IPS-18a (cell line): ENCODE measurements around the gene PKMYT1.

Experiments
- H3K27ac ChIP-seq: one replicate; pipeline ENCODE4 v1.5.1; 2013; ENCODE audit warnings: low read length
- H3K27me3 ChIP-seq: one replicate; pipeline ENCODE4 v1.6.1; 2013; ENCODE audit warnings: mild to moderate bottlenecking, low read length; ENCODE audit not compliant: control insufficient read depth, insufficient read depth
- H3K36me3 ChIP-seq: one replicate; pipeline ENCODE4 v1.6.1; 2013; ENCODE audit warnings: low read depth, low read length; ENCODE audit not compliant: control insufficient read depth
- H3K4me1 ChIP-seq: one replicate; pipeline ENCODE4 v1.6.1; 2013; ENCODE audit warnings: low read depth, low read length; ENCODE audit not compliant: control insufficient read depth
- H3K4me3 ChIP-seq: one replicate; pipeline ENCODE4 v1.5.1; 2013; ENCODE audit warnings: low read length
- H3K9ac ChIP-seq: one replicate; pipeline ENCODE4 v1.6.1; 2013; ENCODE audit warnings: mild to moderate bottlenecking, low read length, moderate library complexity
- H3K9me3 ChIP-seq: one replicate; pipeline ENCODE4 v1.6.1; 2013; ENCODE audit warnings: low read depth, low read length; ENCODE audit not compliant: control insufficient read depth

Gene PKMYT1

GRCh38 chr16:2960183-2961010 is 19.8 kb downstream of the PKMYT1 start:
- no peaks in the 10 kb centered on the region for H3K36me3 ChIP-seq
- no peaks in the 10 kb centered on the region for H3K9me3 ChIP-seq
- peaks cover 19% of the 10 kb centered on the region for H3K4me1 ChIP-seq
- peaks cover 20% of the 10 kb centered on the region for H3K27me3 ChIP-seq
- H3K9ac ChIP-seq, result no peak overlapping the region
- H3K27ac ChIP-seq, result no peak overlapping the region
- no peak overlapping the region for H3K4me3 ChIP-seq

- H3K9ac ChIP-seq, result no peak overlapping the region
- H3K27ac ChIP-seq, result no peak overlapping the region
- H3K4me1 ChIP-seq, result peaks cover 19% of the 10 kb centered on the region
- H3K9me3 ChIP-seq, result no peaks in the 10 kb centered on the region
- peaks cover 14% of the 10 kb centered on the region for H3K27me3 ChIP-seq
- H3K4me3 ChIP-seq, result no peak overlapping the region
- no peaks in the 10 kb centered on the region for H3K36me3 ChIP-seq
Measured at GRCh38 chr16:2959206-2959605, 21.0 kb downstream of the PKMYT1 start.

- Histone ChIP-seq H3K9ac (no peak overlapping the region), H3K36me3 (no peaks in the 10 kb centered on the region), H3K4me3 (no peak overlapping the region), H3K27ac (no peak overlapping the region), H3K9me3 (no peaks in the 10 kb centered on the region), H3K4me1 (peaks cover 9% of the 10 kb centered on the region), H3K27me3 (no peaks in the 10 kb centered on the region)
Measured at GRCh38 chr16:2956579-2956956, 23.7 kb downstream of the PKMYT1 start.

- Histone ChIP-seq H3K36me3 (no peaks in the 10 kb centered on the region), H3K27me3 (no peaks in the 10 kb centered on the region), H3K4me1 (peaks cover 9% of the 10 kb centered on the region), H3K9me3 (no peaks in the 10 kb centered on the region), H3K9ac (no peak overlapping the region), H3K4me3 (no peak overlapping the region), H3K27ac (no peak overlapping the region)
Measured at GRCh38 chr16:2955779-2956578, 24.3 kb downstream of the PKMYT1 start.

- Histone ChIP-seq H3K4me3 (no peak overlapping the region), H3K27me3 (no peaks in the 10 kb centered on the region), H3K9me3 (no peaks in the 10 kb centered on the region), H3K27ac (no peak overlapping the region), H3K36me3 (no peaks in the 10 kb centered on the region), H3K9ac (no peak overlapping the region), H3K4me1 (peaks cover 9% of the 10 kb centered on the region)
Measured at GRCh38 chr16:2955438-2955778, 24.8 kb downstream of the PKMYT1 start.

DNA sequence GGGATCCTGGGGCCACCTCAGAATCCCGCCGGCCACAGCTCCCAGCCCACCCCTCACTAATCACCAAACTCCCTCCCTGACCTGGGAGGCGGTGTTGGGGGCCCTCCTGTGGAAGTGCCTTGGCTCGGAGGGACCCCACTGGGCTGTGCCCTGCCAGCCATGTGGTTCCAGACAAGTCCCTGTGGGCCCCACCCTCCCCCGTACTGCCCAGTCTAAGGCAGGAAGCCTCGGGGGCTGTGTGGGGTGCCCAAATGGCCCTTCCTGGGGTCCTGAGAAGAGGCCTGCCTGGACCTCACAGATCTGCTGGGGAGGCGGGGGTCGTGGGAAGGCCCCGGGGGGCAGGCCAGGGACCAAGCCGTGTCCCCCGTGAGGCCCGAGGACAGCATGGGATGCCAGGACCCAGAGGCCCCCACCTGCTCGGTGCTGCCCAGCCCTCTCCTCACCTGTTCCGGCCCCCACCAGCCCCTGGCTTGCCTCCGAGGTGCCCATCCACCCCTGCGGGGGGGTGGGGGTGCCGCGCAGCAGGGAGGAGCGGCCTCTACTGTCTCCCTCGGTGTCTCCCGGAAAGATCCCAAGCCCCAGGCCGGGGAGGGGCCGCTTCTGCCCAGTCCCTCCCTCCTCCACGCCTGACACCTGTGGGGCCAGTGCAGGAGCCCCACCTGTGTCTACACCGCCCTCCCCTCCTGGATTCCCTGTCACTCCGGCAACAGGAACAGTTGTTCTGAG is 25.4 kb downstream of the PKMYT1 start:
- H3K9ac ChIP-seq, result no peak overlapping the region
- peaks cover 9% of the 10 kb centered on the region for H3K4me1 ChIP-seq
- H3K4me3 ChIP-seq, result no peak overlapping the region
- no peaks in the 10 kb centered on the region for H3K27me3 ChIP-seq
- no peak overlapping the region for H3K27ac ChIP-seq
- H3K36me3 ChIP-seq, result no peaks in the 10 kb centered on the region
- no peaks in the 10 kb centered on the region for H3K9me3 ChIP-seq

DNA sequence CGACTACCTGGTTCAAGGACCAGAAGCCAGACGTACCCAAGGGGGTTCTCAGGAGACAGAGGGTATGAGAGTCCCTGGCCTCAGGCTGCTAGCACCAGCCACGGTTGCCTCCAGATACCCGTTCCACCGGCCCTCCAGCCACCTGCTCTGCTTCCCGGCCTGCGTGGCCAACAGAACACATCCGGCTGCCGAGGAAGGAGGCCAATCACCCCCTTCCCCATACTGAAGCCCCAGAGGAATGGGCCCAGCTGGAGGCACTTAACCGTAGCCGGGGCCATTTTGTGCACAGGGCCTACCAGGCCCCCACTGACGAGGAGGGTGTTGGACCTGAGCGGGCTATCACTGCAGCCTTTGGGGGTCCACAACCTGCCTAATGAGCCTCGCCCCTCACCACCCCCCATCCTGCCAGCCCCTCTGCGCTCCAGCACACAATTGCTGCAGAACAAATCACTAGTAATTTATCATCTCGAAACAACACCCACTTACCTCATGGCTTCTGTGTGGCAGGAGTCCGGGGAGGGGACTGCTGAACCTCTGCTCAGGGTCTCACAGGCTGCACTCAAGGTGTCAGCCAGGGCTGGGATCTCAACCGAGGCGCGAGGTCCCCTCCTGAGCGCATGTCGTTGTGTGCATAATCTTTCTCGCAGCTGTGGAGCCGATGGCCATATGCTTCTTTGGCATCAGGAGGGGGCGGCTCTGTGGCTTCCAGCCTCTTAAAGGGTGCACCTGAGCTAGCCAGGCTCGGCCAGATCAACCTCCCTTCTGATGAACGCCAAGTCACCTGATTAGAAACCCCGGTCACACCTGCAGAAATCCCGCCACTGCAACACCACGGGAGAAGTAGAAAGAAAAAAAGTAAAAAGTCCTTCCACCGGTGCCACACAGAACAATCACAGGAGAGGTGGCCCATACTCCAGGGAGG is 26.3 kb downstream of the PKMYT1 start:
- Histone ChIP-seq H3K27me3 (no peaks in the 10 kb centered on the region), H3K9ac (no peak overlapping the region), H3K36me3 (no peaks in the 10 kb centered on the region), H3K9me3 (no peaks in the 10 kb centered on the region), H3K27ac (no peak overlapping the region), H3K4me1 (peaks cover 9% of the 10 kb centered on the region), H3K4me3 (no peak overlapping the region)

GRCh38 chr16:2952679-2953078 is 27.6 kb downstream of the PKMYT1 start:
- no peak overlapping the region for H3K4me3 ChIP-seq
- no peak overlapping the region for H3K27ac ChIP-seq
- H3K9me3 ChIP-seq, result no peaks in the 10 kb centered on the region
- H3K9ac ChIP-seq, result no peak overlapping the region
- H3K36me3 ChIP-seq, result no peaks in the 10 kb centered on the region
- peaks cover 9% of the 10 kb centered on the region for H3K4me1 ChIP-seq
- H3K27me3 ChIP-seq, result no peaks in the 10 kb centered on the region

DNA sequence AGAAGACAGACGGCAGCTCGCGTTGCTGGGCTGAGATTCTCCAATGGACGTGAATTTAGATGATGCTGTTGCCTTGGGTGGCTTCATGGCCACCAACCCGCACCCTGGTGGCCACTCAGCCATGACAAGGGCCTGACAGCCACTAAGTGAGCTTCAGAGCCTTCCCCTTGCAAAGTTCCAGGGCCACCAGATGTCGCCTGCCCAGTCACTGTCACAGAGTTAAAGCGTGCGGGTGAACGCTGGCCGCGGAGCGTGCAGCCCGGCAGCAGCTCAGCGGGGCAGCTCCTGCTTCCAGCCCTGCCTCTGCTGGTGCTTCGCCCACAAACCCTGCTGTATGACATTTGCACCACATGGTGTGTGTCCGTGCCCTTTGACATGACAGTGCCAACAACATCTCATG is 29.5 kb downstream of the PKMYT1 start:
- no peaks in the 10 kb centered on the region for H3K9me3 ChIP-seq
- H3K36me3 ChIP-seq, result no peaks in the 10 kb centered on the region
- no peak overlapping the region for H3K9ac ChIP-seq
- H3K27ac ChIP-seq, result no peak overlapping the region
- no peak overlapping the region for H3K4me3 ChIP-seq
- no peaks in the 10 kb centered on the region for H3K27me3 ChIP-seq
- H3K4me1 ChIP-seq, result peaks cover under 1% of the 10 kb centered on the region

- Histone ChIP-seq H3K27ac (no peak overlapping the region), H3K9me3 (no peaks in the 10 kb centered on the region), H3K4me3 (no peak overlapping the region), H3K4me1 (no peaks in the 10 kb centered on the region), H3K27me3 (no peaks in the 10 kb centered on the region), H3K9ac (no peak overlapping the region), H3K36me3 (no peaks in the 10 kb centered on the region)
Measured at GRCh38 chr16:2950353-2950724, 29.9 kb downstream of the PKMYT1 start.
